PC-3 (cell line): ENCODE results near the gene DIS3L2. TPM values are rescaled to one million over a fixed set of nuclear protein-coding genes. Genes with fewer than 3 reads are reported as not detected.

Source experiments
- ATAC-seq: fragments of 200-7000 bp; cut with Tn5 transposase; 2 replicates; pipeline ENCODE4 v1.9.1; 2020; ENCODE audit warnings: mild to moderate bottlenecking, moderate library complexity
- BruUV-seq: library from RNA; stranded (reverse); fragments of 400-500 nt; replicated peaks from 2 replicates; lab custom pipeline; 2021; lab: Mats Ljungman, UMichigan
- CTCF ChIA-PET: fragments of 300-600 bp; sonication (Branson Sonifier 250); formaldehyde crosslinking; loops from one replicate; lab custom pipeline; 2022; ENCODE audit warnings: antibody characterized with exemption; lab: Charles Lee
- POLR2A ChIA-PET: fragments of 300-600 bp; sonication (Branson Sonifier 250); formaldehyde crosslinking; loops from one replicate; lab custom pipeline; 2022; ENCODE audit warnings: antibody characterized with exemption; ENCODE audit not compliant: unreplicated experiment; lab: Charles Lee
- DNase-seq: peaks from one replicate; pipeline ENCODE4 v3.0.0-alpha.2; 2015
- H2AFZ ChIP-seq: fragments of 300-600 bp; sonication (generic); 2 replicates; pipeline ENCODE4 v1.6.0; 2016; ENCODE audit warnings: antibody characterized with exemption, low read length
- H3F3A ChIP-seq: fragments of 300-600 bp; sonication (generic); one replicate; pipeline ENCODE4 v1.6.0; 2017; ENCODE audit warnings: antibody characterized with exemption, low read length, control low read depth, mild to moderate bottlenecking; ENCODE audit not compliant: unreplicated experiment
- H3K27ac ChIP-seq: fragments of 300-600 bp; sonication (generic); 2 replicates; pipeline ENCODE4 v1.5.1; 2016; ENCODE audit warnings: mild to moderate bottlenecking, low read length
- H3K27me3 ChIP-seq: fragments of 300-600 bp; sonication (generic); 2 replicates; pipeline ENCODE4 v1.6.1; 2016; ENCODE audit warnings: low read length, mixed read lengths
- H3K36me3 ChIP-seq: fragments of 300-600 bp; sonication (generic); 2 replicates; pipeline ENCODE4 v1.6.1; 2016; ENCODE audit warnings: low read depth, mixed run types, low read length, mixed read lengths
- H3K4me1 ChIP-seq: fragments of 300-600 bp; sonication (generic); 2 replicates; pipeline ENCODE4 v1.5.1; 2016; ENCODE audit warnings: low read length; ENCODE audit not compliant: insufficient read depth
- H3K4me2 ChIP-seq: fragments of 300-600 bp; sonication (generic); 2 replicates; pipeline ENCODE4 v1.6.0; 2016; ENCODE audit warnings: low read length
- H3K4me3 ChIP-seq: fragments of 300-600 bp; sonication (generic); 2 replicates; pipeline ENCODE4 v1.5.1; 2016; ENCODE audit warnings: mild to moderate bottlenecking, low read length, mixed read lengths
- H3K79me2 ChIP-seq: fragments of 300-600 bp; sonication (generic); 2 replicates; pipeline ENCODE4 v1.6.1; 2017; ENCODE audit warnings: low read length, mixed read lengths
- H3K9ac ChIP-seq: fragments of 300-600 bp; sonication (generic); 2 replicates; pipeline ENCODE4 v1.6.0; 2016; ENCODE audit warnings: mild to moderate bottlenecking, low read length
- H3K9me2 ChIP-seq: fragments of 300-600 bp; sonication (generic); replicated peaks from 2 replicates; pipeline ENCODE4 v1.6.1; 2016; ENCODE audit warnings: mixed run types, low read length, mixed read lengths
- H3K9me3 ChIP-seq: fragments of 300-600 bp; sonication (generic); 2 replicates; pipeline ENCODE4 v1.6.1; 2016; ENCODE audit warnings: low read length, mixed read lengths
- H4K20me1 ChIP-seq: fragments of 300-600 bp; sonication (generic); 2 replicates; pipeline ENCODE4 v1.6.1; 2016; ENCODE audit warnings: low read length, mixed read lengths
- EZH2 ChIP-seq: fragments of 300-600 bp; sonication (generic); IDR thresholded peaks from one replicate; pipeline ENCODE4 v1.6.1; 2017; ENCODE audit warnings: antibody characterized with exemption, mild to moderate bottlenecking, low read length; ENCODE audit not compliant: unreplicated experiment
- EZH2phosphoT487 ChIP-seq: fragments of 300-600 bp; sonication (generic); IDR thresholded peaks from 2 replicates; pipeline ENCODE4 v1.6.1; 2018; ENCODE audit warnings: mild to moderate bottlenecking, antibody characterized with exemption, low read length, borderline replicate concordance
- intact Hi-C: fragments of 100-400 bp; cut with micrococcal nuclease; formaldehyde crosslinking; loops from 2 replicates; pipeline ENCODE4 v1.9.0; 2023
- total RNA-seq: library from RNA; depleted of rRNA; stranded (reverse); fragments of >200 nt; gene quantifications from 2 replicates; pipeline ENCODE4 v1.2.3, GENCODE V29; 2014
- TF ChIP-seq, protein P1 (sequence below): fragments of 300-600 bp; sonication (generic); conservative IDR thresholded peaks from 2 replicates; pipeline ENCODE4 v1.5.1; 2017; ENCODE audit warnings: antibody characterized with exemption, low read depth, mild to moderate bottlenecking, low read length

DIS3L2 gene
- total RNA-seq, 1 experiment from 2014 or later = 22.8 TPM

GRCh38 chr2:232308986-232309385 is 347.5 kb downstream of the DIS3L2 start:
- CTCF ChIA-PET = no interaction called here
- no peaks in the 10 kb centered on the region for H3K79me2 ChIP-seq
- ATAC-seq (no peak), DNase-seq (no peak)
- no peak overlapping the region for H3K4me2 ChIP-seq
- H3K4me3 ChIP-seq = no peak overlapping the region
- H3K4me1 ChIP-seq = no peaks in the 10 kb centered on the region
- no peak overlapping the region for H3K9ac ChIP-seq
- H3K9me2 ChIP-seq = no peaks in the 10 kb centered on the region
- H2AFZ ChIP-seq = no peak overlapping the region
- no peaks in the 10 kb centered on the region for H4K20me1 ChIP-seq
- TF ChIP-seq EZH2phosphoT487 (no peak), EZH2 (no peak)
- TF ChIP-seq, protein P1, sequence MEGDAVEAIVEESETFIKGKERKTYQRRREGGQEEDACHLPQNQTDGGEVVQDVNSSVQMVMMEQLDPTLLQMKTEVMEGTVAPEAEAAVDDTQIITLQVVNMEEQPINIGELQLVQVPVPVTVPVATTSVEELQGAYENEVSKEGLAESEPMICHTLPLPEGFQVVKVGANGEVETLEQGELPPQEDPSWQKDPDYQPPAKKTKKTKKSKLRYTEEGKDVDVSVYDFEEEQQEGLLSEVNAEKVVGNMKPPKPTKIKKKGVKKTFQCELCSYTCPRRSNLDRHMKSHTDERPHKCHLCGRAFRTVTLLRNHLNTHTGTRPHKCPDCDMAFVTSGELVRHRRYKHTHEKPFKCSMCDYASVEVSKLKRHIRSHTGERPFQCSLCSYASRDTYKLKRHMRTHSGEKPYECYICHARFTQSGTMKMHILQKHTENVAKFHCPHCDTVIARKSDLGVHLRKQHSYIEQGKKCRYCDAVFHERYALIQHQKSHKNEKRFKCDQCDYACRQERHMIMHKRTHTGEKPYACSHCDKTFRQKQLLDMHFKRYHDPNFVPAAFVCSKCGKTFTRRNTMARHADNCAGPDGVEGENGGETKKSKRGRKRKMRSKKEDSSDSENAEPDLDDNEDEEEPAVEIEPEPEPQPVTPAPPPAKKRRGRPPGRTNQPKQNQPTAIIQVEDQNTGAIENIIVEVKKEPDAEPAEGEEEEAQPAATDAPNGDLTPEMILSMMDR = no peak
- BruUV-seq = no TSS peak
- H3K36me3 ChIP-seq = no peaks in the 10 kb centered on the region
- H3K27me3 ChIP-seq = no peaks in the 10 kb centered on the region
- no peaks in the 10 kb centered on the region for H3K9me3 ChIP-seq
- POLR2A ChIA-PET = no interaction called here
- intact Hi-C loops = no loop called here
- H3K27ac ChIP-seq = no peak overlapping the region
- no peaks in the 10 kb centered on the region for H3F3A ChIP-seq

- Histone ChIP-seq H3K79me2 (no peaks in the 10 kb centered on the region), H4K20me1 (no peaks in the 10 kb centered on the region), H3F3A (no peaks in the 10 kb centered on the region), H3K4me2 (no peak overlapping the region), H3K27me3 (no peaks in the 10 kb centered on the region), H3K4me1 (no peaks in the 10 kb centered on the region), H3K9me2 (no peaks in the 10 kb centered on the region), H3K27ac (no peak overlapping the region), H3K9me3 (no peaks in the 10 kb centered on the region), H3K36me3 (no peaks in the 10 kb centered on the region), H3K9ac (no peak overlapping the region), H2AFZ (no peak overlapping the region), H3K4me3 (no peak overlapping the region)
- POLR2A ChIA-PET = no interaction called here
- TF ChIP-seq, protein P1 = no peak
- TF ChIP-seq EZH2 = no peak
- no peak for TF ChIP-seq EZH2phosphoT487
- no TSS peak for BruUV-seq
- ATAC-seq (no peak), DNase-seq (no peak)
- CTCF ChIA-PET = no interaction called here
- intact Hi-C loops = no loop called here
These were observed 348.1 kb downstream of the DIS3L2 start for GRCh38 chr2:232309592-232309991.

DNA sequence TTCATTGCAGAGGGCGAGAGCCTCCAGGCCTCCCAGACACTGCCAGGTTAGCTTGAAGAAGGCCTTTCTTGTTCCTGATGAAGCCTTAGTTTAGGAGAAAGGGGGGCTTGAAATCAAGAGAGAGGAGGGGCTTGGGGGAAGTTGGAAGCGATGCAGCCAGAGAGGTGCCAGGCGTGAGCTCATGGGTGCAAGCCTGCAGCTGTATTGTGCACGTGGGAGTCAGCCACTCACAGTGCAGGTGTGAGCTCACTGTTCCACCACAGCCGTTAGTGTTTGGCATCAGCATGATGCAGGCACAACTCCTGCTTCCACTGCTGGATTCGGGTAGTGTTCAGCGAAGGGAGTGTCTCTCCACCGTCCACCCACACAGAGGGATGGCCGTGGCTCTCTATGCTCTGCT is 348.6 kb downstream of the DIS3L2 start:
- no TSS peak for BruUV-seq
- Histone ChIP-seq H3K9me3 (no peaks in the 10 kb centered on the region), H2AFZ (no peak overlapping the region), H3K27me3 (no peaks in the 10 kb centered on the region), H3K4me2 (no peak overlapping the region), H3K4me1 (no peaks in the 10 kb centered on the region), H3K4me3 (no peak overlapping the region), H3F3A (no peaks in the 10 kb centered on the region), H3K27ac (no peak overlapping the region), H3K79me2 (no peaks in the 10 kb centered on the region), H3K9me2 (no peaks in the 10 kb centered on the region), H3K36me3 (no peaks in the 10 kb centered on the region), H3K9ac (no peak overlapping the region), H4K20me1 (no peaks in the 10 kb centered on the region)
- ChIA-PET POLR2A (no interaction called here), CTCF (no interaction called here)
- intact Hi-C loops = no loop called here
- no peak for ATAC-seq
- TF ChIP-seq, protein P1 = no peak
- TF ChIP-seq EZH2phosphoT487 = no peak
- no peak for TF ChIP-seq EZH2
- DNase-seq = no peak
